H1 (cell line): ENCODE measurements around the gene COPG1. TPM values are rescaled to one million over a fixed set of nuclear protein-coding genes. Genes with fewer than 3 reads are reported as not detected.

Experiments used
- ASH2L ChIP-seq: fragments of 200-600, 300-600 bp; sonication (generic); IDR thresholded peaks from one replicate; pipeline ENCODE4 v1.7.1; 2017; ENCODE audit warnings: low read length
- CTBP2 ChIP-seq: IDR thresholded peaks from 2 replicates; pipeline ENCODE4 v1.7.0; 2011; ENCODE audit warnings: borderline replicate concordance, mild to moderate bottlenecking, moderate library complexity, mixed read lengths, low read length; ENCODE audit not compliant: insufficient read depth, insufficient read length
- GABPA ChIP-seq: IDR thresholded peaks from 2 replicates; pipeline ENCODE4 v1.6.1; 2011; ENCODE audit warnings: mild to moderate bottlenecking, low read length, moderate library complexity, borderline replicate concordance; ENCODE audit not compliant: insufficient read depth
- HDAC2 ChIP-seq, 2 experiments: fragments of 300-600 bp in 1 of 2; sonication (generic) in 1 of 2; IDR thresholded peaks; 2 replicates each; pipeline ENCODE4 v1.6.1; 2011 to 2012; ENCODE audit warnings: low read depth in 2 of 2, low read length in 2 of 2, mild to moderate bottlenecking in 2 of 2, moderate library complexity in 2 of 2, borderline replicate concordance in 1 of 2, inconsistent platforms in 1 of 2
- NRF1 ChIP-seq: IDR thresholded peaks from 2 replicates; pipeline ENCODE4 v1.6.1; 2011; ENCODE audit warnings: mild to moderate bottlenecking, low read depth, low read length, improper control_type of control experiment
- SP2 ChIP-seq: IDR thresholded peaks from 2 replicates; pipeline ENCODE4 v1.6.1; 2012; ENCODE audit warnings: mild to moderate bottlenecking, low read length, inconsistent platforms
- TAF1 ChIP-seq: IDR thresholded peaks from 2 replicates; pipeline ENCODE4 v1.6.1; 2011; ENCODE audit warnings: mild to moderate bottlenecking, low read depth, low read length
- TBP ChIP-seq: IDR thresholded peaks from 2 replicates; pipeline ENCODE4 v1.6.1; 2011; ENCODE audit warnings: low read depth, low read length, improper control_type of control experiment
- polyA plus RNA-seq, 7 experiments: library from polyadenylated mRNA; depleted of rRNA in 3 of 7; stranded (reverse) in 5 of 7; unstranded in 2 of 7; fragments of >200 nt in 5 of 7; fragments of 200-250 nt in 2 of 7; gene quantifications; 1 replicate in 5 of 7; 2 replicates in 1 of 7; 4 replicates in 1 of 7; pipeline versions ENCODE4 v1.2.1 to v1.2.3, GENCODE V29; 2011 to 2013; ENCODE audit warnings: missing spikeins in 2 of 7, mixed read lengths in 2 of 7
- total RNA-seq: library from RNA; stranded (reverse); fragmentation: NEBNext Ultra II Directional; extraction: Animal tissue kit (Norgen Biotek cat#: 25700); gene quantifications from 2 replicates; pipeline ENCODE4 v1.2.1, GENCODE V29; 2021
- TF ChIP-seq, protein P1 (sequence below): fragments of 300-600 bp; sonication (generic); IDR thresholded peaks from 2 replicates; pipeline ENCODE4 v1.7.1; 2012; ENCODE audit warnings: low read length, moderate library complexity, mild to moderate bottlenecking, inconsistent platforms; ENCODE audit not compliant: insufficient replicate concordance
- TF ChIP-seq, protein P2 (sequence below): IDR thresholded peaks from 2 replicates; pipeline ENCODE4 v1.6.1; 2012; ENCODE audit warnings: low read length, inconsistent platforms

Gene COPG1
- total and polyA plus RNA-seq, 2 of the 8 experiments (the other 6 are each of a cell fraction or from before 2014, with no cell fraction given), result 52.7 to 106 TPM

DNA sequence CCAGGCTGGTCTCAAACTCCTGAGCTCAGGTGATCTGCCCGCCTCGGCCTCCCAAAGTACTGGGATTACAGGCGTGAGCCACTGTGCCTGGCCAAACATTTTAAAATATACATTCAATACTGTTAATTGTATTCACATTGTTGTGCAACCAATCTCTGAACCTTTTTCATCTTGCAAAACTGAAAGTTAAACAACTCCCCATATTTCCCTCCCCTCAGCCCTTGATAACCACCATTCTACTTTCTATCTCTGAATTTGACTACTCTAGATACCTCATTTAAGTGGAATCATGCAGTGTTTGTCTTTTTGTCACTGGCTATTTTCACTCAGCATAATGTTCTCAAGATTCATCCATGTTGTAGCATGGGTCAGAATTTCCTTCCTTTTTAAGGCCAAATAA lies 59.2 kb downstream of the COPG1 start (continued):
- TF ChIP-seq, protein P1, sequence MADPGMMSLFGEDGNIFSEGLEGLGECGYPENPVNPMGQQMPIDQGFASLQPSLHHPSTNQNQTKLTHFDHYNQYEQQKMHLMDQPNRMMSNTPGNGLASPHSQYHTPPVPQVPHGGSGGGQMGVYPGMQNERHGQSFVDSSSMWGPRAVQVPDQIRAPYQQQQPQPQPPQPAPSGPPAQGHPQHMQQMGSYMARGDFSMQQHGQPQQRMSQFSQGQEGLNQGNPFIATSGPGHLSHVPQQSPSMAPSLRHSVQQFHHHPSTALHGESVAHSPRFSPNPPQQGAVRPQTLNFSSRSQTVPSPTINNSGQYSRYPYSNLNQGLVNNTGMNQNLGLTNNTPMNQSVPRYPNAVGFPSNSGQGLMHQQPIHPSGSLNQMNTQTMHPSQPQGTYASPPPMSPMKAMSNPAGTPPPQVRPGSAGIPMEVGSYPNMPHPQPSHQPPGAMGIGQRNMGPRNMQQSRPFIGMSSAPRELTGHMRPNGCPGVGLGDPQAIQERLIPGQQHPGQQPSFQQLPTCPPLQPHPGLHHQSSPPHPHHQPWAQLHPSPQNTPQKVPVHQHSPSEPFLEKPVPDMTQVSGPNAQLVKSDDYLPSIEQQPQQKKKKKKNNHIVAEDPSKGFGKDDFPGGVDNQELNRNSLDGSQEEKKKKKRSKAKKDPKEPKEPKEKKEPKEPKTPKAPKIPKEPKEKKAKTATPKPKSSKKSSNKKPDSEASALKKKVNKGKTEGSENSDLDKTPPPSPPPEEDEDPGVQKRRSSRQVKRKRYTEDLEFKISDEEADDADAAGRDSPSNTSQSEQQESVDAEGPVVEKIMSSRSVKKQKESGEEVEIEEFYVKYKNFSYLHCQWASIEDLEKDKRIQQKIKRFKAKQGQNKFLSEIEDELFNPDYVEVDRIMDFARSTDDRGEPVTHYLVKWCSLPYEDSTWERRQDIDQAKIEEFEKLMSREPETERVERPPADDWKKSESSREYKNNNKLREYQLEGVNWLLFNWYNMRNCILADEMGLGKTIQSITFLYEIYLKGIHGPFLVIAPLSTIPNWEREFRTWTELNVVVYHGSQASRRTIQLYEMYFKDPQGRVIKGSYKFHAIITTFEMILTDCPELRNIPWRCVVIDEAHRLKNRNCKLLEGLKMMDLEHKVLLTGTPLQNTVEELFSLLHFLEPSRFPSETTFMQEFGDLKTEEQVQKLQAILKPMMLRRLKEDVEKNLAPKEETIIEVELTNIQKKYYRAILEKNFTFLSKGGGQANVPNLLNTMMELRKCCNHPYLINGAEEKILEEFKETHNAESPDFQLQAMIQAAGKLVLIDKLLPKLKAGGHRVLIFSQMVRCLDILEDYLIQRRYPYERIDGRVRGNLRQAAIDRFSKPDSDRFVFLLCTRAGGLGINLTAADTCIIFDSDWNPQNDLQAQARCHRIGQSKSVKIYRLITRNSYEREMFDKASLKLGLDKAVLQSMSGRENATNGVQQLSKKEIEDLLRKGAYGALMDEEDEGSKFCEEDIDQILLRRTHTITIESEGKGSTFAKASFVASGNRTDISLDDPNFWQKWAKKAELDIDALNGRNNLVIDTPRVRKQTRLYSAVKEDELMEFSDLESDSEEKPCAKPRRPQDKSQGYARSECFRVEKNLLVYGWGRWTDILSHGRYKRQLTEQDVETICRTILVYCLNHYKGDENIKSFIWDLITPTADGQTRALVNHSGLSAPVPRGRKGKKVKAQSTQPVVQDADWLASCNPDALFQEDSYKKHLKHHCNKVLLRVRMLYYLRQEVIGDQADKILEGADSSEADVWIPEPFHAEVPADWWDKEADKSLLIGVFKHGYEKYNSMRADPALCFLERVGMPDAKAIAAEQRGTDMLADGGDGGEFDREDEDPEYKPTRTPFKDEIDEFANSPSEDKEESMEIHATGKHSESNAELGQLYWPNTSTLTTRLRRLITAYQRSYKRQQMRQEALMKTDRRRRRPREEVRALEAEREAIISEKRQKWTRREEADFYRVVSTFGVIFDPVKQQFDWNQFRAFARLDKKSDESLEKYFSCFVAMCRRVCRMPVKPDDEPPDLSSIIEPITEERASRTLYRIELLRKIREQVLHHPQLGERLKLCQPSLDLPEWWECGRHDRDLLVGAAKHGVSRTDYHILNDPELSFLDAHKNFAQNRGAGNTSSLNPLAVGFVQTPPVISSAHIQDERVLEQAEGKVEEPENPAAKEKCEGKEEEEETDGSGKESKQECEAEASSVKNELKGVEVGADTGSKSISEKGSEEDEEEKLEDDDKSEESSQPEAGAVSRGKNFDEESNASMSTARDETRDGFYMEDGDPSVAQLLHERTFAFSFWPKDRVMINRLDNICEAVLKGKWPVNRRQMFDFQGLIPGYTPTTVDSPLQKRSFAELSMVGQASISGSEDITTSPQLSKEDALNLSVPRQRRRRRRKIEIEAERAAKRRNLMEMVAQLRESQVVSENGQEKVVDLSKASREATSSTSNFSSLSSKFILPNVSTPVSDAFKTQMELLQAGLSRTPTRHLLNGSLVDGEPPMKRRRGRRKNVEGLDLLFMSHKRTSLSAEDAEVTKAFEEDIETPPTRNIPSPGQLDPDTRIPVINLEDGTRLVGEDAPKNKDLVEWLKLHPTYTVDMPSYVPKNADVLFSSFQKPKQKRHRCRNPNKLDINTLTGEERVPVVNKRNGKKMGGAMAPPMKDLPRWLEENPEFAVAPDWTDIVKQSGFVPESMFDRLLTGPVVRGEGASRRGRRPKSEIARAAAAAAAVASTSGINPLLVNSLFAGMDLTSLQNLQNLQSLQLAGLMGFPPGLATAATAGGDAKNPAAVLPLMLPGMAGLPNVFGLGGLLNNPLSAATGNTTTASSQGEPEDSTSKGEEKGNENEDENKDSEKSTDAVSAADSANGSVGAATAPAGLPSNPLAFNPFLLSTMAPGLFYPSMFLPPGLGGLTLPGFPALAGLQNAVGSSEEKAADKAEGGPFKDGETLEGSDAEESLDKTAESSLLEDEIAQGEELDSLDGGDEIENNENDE, result no peak
- TF ChIP-seq, protein P2, sequence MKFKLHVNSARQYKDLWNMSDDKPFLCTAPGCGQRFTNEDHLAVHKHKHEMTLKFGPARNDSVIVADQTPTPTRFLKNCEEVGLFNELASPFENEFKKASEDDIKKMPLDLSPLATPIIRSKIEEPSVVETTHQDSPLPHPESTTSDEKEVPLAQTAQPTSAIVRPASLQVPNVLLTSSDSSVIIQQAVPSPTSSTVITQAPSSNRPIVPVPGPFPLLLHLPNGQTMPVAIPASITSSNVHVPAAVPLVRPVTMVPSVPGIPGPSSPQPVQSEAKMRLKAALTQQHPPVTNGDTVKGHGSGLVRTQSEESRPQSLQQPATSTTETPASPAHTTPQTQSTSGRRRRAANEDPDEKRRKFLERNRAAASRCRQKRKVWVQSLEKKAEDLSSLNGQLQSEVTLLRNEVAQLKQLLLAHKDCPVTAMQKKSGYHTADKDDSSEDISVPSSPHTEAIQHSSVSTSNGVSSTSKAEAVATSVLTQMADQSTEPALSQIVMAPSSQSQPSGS, result no peak
- TF ChIP-seq GABPA (no peak), CTBP2 (no peak), HDAC2 (IDR thresholded peaks at IDR 0.05; ENCODE audit: borderline replicate concordance in 1 of 2, low read depth in 2 of 2, low read length in 2 of 2) (no peak), TBP (no peak), NRF1 (no peak), TAF1 (no peak), SP2 (no peak), ASH2L (no peak)
